ENCODE results near the gene REEP2. TPM values are rescaled to one million over a fixed set of nuclear protein-coding genes. Genes with fewer than 3 reads are reported as not detected.

Gene REEP2
- total RNA-seq, 1 experiment from 2014 or later: 4.9 TPM

DNA sequence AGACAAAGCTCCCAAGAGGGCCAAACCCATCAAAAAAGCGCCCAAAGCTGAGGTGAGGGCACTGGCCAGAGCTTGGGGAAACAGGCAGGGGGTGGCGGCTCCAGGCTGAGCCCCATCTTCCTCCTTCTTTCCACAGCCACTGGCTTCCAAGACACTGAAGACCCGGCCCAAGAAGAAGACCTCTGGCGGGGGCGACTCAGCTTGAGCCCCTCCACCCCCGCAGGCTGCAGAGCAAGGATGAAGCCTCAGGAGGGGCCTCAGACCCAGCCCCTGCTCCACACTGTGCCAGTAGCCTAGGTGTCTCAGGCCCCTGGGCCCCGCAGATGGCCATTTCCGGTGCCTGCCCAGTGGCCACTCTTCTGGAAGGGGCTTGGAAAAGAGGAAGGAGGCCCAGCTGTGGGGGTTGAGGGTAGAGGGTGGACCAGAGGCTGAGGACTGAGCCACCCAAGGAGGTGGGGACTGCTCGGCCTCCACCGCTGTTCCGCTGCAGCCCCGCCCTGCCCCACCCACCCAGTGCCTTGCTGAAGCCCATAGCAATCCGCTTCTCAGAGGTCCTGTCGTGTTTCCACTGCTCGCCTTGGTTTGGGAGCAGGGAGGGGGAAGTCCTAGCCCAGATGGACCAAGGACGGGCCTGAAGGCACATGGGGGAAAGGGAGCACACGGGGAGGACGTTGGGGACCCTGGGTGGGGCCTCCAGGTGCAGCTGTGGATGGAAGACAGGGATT is 6.9 kb downstream of the REEP2 start:
- Histone ChIP-seq H2AFZ (ENCODE audit: low read depth, low read length, poor library complexity, severe bottlenecking) (no peak overlapping the region), H3K27ac (ENCODE audit: low read depth, low read length) (no peak overlapping the region), H3K9me3 (ENCODE audit: control insufficient read depth in 1 of 2, insufficient read depth in 1 of 2, low read depth in 1 of 2, low read length in 2 of 2) (no peaks in the 10 kb centered on the region), H3K4me3 (replicated peaks in 1 of 2; ENCODE audit: low read depth in 1 of 2, low read length in 2 of 2) (no peak overlapping the region), H3K79me2 (ENCODE audit: insufficient read depth, low read length) (no peaks in the 10 kb centered on the region), H3K4me2 (ENCODE audit: low read length) (no peak overlapping the region), H4K20me1 (ENCODE audit: insufficient read depth) (no peaks in the 10 kb centered on the region), H3K9me2 (ENCODE audit: insufficient read depth) (no peaks in the 10 kb centered on the region), H3K36me3 (ENCODE audit: control insufficient read depth in 1 of 2, insufficient read depth in 2 of 2, low read length in 2 of 2) (no peaks in the 10 kb centered on the region), H3K27me3 (ENCODE audit: insufficient read depth, low read length) (no peaks in the 10 kb centered on the region), H3K4me1 (ENCODE audit: control insufficient read depth in 1 of 2, insufficient read depth in 2 of 2, low read length in 2 of 2) (peaks cover 10 to 17% of the 10 kb centered on the region in 2 experiments), H3K9ac (ENCODE audit: low read length) (no peak overlapping the region)
- TF ChIP-seq, protein P1, sequence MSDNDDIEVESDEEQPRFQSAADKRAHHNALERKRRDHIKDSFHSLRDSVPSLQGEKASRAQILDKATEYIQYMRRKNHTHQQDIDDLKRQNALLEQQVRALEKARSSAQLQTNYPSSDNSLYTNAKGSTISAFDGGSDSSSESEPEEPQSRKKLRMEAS (IDR thresholded peaks at IDR 0.05): no peak
- TF ChIP-seq ZFX (IDR thresholded peaks at IDR 0.05) (no peak), ELF1 (IDR thresholded peaks at IDR 0.05; ENCODE audit: borderline replicate concordance, low read depth) (no peak), ZBTB33 (IDR thresholded peaks at IDR 0.05; ENCODE audit: extremely low read depth, insufficient replicate concordance, low read length) (no peak), YY1 (IDR thresholded peaks at IDR 0.05; ENCODE audit: extremely low read depth, insufficient replicate concordance, low read depth, low read length) (no peak), CTCF (IDR thresholded peaks at IDR 0.05 in 2 of 3, conservative IDR thresholded peaks at IDR 0.05 in 1 of 3; ENCODE audit: borderline replicate concordance in 1 of 3, insufficient read depth in 1 of 3, low read depth in 2 of 3, low read length in 2 of 3) (no peak), EGR1 (IDR thresholded peaks at IDR 0.05; ENCODE audit: low read depth) (no peak), ZNF274 (IDR thresholded peaks at IDR 0.05; ENCODE audit: low read depth, low read length) (no peak), CEBPB (IDR thresholded peaks at IDR 0.05; ENCODE audit: low read depth) (no peak), EZH2phosphoT487 (IDR thresholded peaks at IDR 0.05; ENCODE audit: borderline replicate concordance) (no peak), RAD21 (IDR thresholded peaks at IDR 0.05; ENCODE audit: low read depth) (no peak)
- TF ChIP-seq, protein P2, sequence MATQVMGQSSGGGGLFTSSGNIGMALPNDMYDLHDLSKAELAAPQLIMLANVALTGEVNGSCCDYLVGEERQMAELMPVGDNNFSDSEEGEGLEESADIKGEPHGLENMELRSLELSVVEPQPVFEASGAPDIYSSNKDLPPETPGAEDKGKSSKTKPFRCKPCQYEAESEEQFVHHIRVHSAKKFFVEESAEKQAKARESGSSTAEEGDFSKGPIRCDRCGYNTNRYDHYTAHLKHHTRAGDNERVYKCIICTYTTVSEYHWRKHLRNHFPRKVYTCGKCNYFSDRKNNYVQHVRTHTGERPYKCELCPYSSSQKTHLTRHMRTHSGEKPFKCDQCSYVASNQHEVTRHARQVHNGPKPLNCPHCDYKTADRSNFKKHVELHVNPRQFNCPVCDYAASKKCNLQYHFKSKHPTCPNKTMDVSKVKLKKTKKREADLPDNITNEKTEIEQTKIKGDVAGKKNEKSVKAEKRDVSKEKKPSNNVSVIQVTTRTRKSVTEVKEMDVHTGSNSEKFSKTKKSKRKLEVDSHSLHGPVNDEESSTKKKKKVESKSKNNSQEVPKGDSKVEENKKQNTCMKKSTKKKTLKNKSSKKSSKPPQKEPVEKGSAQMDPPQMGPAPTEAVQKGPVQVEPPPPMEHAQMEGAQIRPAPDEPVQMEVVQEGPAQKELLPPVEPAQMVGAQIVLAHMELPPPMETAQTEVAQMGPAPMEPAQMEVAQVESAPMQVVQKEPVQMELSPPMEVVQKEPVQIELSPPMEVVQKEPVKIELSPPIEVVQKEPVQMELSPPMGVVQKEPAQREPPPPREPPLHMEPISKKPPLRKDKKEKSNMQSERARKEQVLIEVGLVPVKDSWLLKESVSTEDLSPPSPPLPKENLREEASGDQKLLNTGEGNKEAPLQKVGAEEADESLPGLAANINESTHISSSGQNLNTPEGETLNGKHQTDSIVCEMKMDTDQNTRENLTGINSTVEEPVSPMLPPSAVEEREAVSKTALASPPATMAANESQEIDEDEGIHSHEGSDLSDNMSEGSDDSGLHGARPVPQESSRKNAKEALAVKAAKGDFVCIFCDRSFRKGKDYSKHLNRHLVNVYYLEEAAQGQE (IDR thresholded peaks at IDR 0.05; ENCODE audit: low read depth): no peak
- intact Hi-C loops (cut with micrococcal nuclease): no loop called here
- ChIA-PET POLR2A (no interaction called here), RAD21 (ENCODE audit: low non-redundant PET in 1 of 2, low total read pairs in 2 of 2, uncharacterized antibody in 2 of 2, unreplicated experiment in 2 of 2) (no interaction called here), CTCF (interaction anchor here (1.1 kb wide), 1 partner anchor 103 kb away, joined by 3 read pairs; no protein-coding TSS in a partner anchor)
- no TSS peak for BruUV-seq (replicated peaks)
- ATAC-seq: no peak
- no peak for DNase-seq (ENCODE audit: low read depth, low spot score)
